IPS DF 6.9 (cell line): ENCODE results near the gene VDAC2.
A peak's percentile ranks its signal among the peaks of the same experiment; 100 is the strongest.

ENCODE experiments used
- DNase-seq: peaks from one replicate; pipeline ENCODE4 v3.0.0-alpha.2; 2013; ENCODE audit warnings: low read depth, low spot score
- H3K27ac ChIP-seq: one replicate; pipeline ENCODE4 v1.5.1; 2013; ENCODE audit warnings: low read length, control low read depth
- H3K27me3 ChIP-seq: 2 replicates; pipeline ENCODE4 v1.6.1; 2013; ENCODE audit warnings: mild to moderate bottlenecking, low read length; ENCODE audit not compliant: control insufficient read depth, insufficient read depth
- H3K36me3 ChIP-seq: 2 replicates; pipeline ENCODE4 v1.6.1; 2013; ENCODE audit warnings: low read length; ENCODE audit not compliant: control insufficient read depth, insufficient read depth
- H3K4me1 ChIP-seq: 2 replicates; pipeline ENCODE4 v1.6.1; 2013; ENCODE audit warnings: low read length; ENCODE audit not compliant: control insufficient read depth, insufficient read depth
- H3K4me3 ChIP-seq: 2 replicates; pipeline ENCODE4 v1.5.1; 2013; ENCODE audit warnings: mild to moderate bottlenecking, low read length
- H3K9me3 ChIP-seq: 2 replicates; pipeline ENCODE4 v1.6.1; 2013; ENCODE audit warnings: low read length, inconsistent platforms; ENCODE audit not compliant: control insufficient read depth, insufficient read depth
- WGBS: extraction: QIAGEN DNeasy Blood & Tissue Kit; methylation state at CpG from one replicate; pipeline ENCODE4 v1.1.7; 2013; ENCODE audit warnings: mixed read lengths, missing lambda C conversion rate; ENCODE audit not compliant: insufficient read length, insufficient coverage; 5-methylcytosine and 5-hydroxymethylcytosine counted together

VDAC2 gene

DNA sequence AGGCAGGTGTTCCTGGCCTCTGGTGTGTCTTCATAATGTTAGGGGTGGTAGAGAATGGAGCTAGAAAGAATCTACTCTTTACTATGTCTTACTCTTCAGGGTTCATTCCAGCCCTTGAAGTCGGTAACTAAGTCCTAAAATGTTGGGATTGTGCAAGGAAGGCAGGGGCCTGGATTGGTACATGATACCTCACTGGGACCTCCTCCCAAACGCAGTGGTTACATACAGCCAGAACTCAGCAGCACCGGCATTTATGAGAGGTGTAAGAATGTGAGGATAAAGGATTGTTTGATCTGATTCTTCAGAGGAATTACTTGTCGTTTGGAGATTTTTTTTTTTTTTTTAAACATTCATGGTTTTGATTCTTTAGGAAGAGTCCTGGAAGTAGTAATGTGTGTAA lies 18.2 kb downstream of the VDAC2 start:
- no peak for DNase-seq
- no peaks in the 10 kb centered on the region for H3K9me3 ChIP-seq
- H3K4me3 ChIP-seq, result no peak overlapping the region
- H3K27ac ChIP-seq, result no peak overlapping the region
- H3K36me3 ChIP-seq, result peaks cover 13% of the 10 kb centered on the region; the same call in 1 of the 2 replicates
- WGBS, result 100% methylated on average over 1 of the region's 4 CpGs
- H3K4me1 ChIP-seq, result peaks cover 10% of the 10 kb centered on the region
- no peaks in the 10 kb centered on the region for H3K27me3 ChIP-seq

DNA sequence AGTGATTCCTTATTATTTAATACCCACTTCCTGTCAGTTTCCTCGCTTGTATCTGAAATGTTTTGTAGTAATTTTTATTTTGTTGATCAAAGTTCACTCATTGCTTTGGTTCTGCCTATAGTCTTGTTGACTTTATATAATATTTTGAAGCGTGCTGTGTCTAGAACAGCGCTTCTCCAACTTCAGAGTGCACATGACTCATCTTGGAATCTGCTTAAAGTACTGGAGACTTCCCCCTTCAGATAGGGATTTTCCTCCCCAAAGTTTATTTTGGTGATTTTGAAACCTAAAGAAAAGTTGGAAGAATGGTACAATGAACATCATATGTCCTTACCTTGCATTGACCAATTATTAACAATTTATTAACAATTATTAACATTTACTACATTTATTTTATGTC lies 19.4 kb downstream of the VDAC2 start:
- no peak overlapping the region for H3K4me3 ChIP-seq
- DNase-seq, result no peak
- no CpG with 5 or more reads among the region's 3 CpGs for WGBS
- H3K27ac ChIP-seq, result no peak overlapping the region
- no peaks in the 10 kb centered on the region for H3K27me3 ChIP-seq
- H3K4me1 ChIP-seq, result peaks cover 7% of the 10 kb centered on the region
- peaks cover 10% of the 10 kb centered on the region; the same call in 1 of the 2 replicates for H3K36me3 ChIP-seq
- H3K9me3 ChIP-seq, result no peaks in the 10 kb centered on the region

GRCh38 chr10:75230600-75231038 lies 20.0 kb downstream of the VDAC2 start:
- Histone ChIP-seq H3K9me3 (no peaks in the 10 kb centered on the region), H3K4me3 (no peak overlapping the region), H3K4me1 (peaks cover 7% of the 10 kb centered on the region), H3K27me3 (no peaks in the 10 kb centered on the region), H3K36me3 (peaks cover 10% of the 10 kb centered on the region; the same call in 1 of the 2 replicates), H3K27ac (no peak overlapping the region)
- no CpG with 5 or more reads among the region's 5 CpGs for WGBS
- DNase-seq, result no peak

GRCh38 chr10:75231672-75232581 lies 21.3 kb downstream of the VDAC2 start:
- peaks cover 10% of the 10 kb centered on the region; the same call in 1 of the 2 replicates for H3K36me3 ChIP-seq

DNA sequence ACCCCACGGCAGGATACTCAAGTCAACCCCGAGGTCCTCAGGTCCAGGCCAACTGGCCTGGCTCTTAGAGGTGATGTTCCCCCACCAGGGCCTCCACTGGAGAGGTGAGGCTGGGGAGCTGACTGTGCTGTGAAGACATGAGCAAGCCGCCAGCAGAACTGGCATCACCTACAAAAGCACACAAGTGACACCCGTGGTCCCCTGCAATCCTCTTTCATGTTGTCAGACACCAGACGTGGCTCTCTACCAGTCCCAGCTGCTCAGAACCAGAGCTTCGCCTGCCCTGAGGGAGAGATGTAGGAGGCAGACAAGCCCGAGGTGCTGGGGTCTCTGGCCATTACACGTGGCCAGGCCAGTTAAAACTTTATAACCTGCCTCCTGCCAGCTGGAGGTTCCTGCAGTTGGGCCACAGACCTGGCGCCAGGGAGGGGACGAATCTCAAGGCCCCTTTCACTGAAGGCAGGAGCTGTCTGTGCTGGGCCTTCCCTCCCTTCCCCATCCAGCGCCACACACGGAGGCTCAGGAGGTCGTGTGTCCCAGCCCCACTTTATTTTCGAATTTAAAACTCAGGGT lies 22.9 kb downstream of the VDAC2 start:
- Histone ChIP-seq H3K4me1 (peaks cover 3% of the 10 kb centered on the region), H3K27ac (no peak overlapping the region), H3K27me3 (no peaks in the 10 kb centered on the region), H3K4me3 (peak overlapping the region; percentile 3; the same call in 1 of the 2 replicates), H3K36me3 (peaks cover 10% of the 10 kb centered on the region; the same call in 1 of the 2 replicates), H3K9me3 (no peaks in the 10 kb centered on the region)
- no CpG with 5 or more reads among the region's 14 CpGs for WGBS
- DNase-seq, result no peak

More at GRCh38 chr10:75231672-75232581, 21.3 kb downstream of the VDAC2 start:
- no peak overlapping the region for H3K4me3 ChIP-seq
- H3K9me3 ChIP-seq, result no peaks in the 10 kb centered on the region
- no peaks in the 10 kb centered on the region for H3K27me3 ChIP-seq
- peaks cover 3% of the 10 kb centered on the region for H3K4me1 ChIP-seq
- WGBS, result 100% methylated on average over 1 of the region's 4 CpGs
- no peak for DNase-seq
- no peak overlapping the region for H3K27ac ChIP-seq

DNA sequence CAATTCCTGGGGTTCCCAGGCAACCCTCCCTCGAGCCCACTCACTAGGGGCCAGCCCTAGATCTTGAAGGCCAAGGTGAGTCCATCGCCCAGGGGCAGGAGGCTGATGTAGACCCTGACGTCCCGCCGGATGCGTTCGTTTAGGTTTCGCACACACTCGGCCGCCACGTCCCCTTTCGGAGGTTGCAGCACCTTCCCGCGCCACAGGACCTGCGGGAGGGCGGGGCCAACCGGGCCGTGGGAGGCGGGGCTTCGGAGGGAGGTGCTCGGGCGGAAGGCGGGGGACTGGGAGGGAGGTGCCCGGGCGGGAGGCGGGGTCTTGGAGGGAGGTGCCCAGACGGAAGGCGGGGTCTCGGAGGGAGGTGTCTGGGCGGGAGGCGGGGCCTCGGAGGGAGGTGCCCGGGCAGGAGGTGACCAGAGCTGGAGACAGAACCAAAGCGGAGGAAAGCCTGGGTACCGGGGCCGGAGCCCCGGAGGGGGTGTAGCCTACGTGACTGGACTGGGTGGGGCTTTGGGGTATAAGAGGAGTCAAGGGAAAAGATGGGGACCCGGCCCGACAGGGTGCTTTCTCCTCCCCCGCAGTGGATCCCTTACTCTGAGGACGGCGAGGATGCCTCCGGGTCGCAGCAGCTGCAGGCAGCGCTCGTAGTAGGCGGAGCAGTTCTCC lies 23.6 kb downstream of the VDAC2 start:
- peak overlapping the region; percentile 63 for H3K4me3 ChIP-seq
- no peak for DNase-seq
- H3K27ac ChIP-seq, result no peak overlapping the region
- WGBS, result no CpG with 5 or more reads among the region's 48 CpGs
- peaks cover 3% of the 10 kb centered on the region for H3K4me1 ChIP-seq
- peaks cover 10% of the 10 kb centered on the region; the same call in 1 of the 2 replicates for H3K36me3 ChIP-seq
- no peaks in the 10 kb centered on the region for H3K9me3 ChIP-seq
- H3K27me3 ChIP-seq, result no peaks in the 10 kb centered on the region

DNA sequence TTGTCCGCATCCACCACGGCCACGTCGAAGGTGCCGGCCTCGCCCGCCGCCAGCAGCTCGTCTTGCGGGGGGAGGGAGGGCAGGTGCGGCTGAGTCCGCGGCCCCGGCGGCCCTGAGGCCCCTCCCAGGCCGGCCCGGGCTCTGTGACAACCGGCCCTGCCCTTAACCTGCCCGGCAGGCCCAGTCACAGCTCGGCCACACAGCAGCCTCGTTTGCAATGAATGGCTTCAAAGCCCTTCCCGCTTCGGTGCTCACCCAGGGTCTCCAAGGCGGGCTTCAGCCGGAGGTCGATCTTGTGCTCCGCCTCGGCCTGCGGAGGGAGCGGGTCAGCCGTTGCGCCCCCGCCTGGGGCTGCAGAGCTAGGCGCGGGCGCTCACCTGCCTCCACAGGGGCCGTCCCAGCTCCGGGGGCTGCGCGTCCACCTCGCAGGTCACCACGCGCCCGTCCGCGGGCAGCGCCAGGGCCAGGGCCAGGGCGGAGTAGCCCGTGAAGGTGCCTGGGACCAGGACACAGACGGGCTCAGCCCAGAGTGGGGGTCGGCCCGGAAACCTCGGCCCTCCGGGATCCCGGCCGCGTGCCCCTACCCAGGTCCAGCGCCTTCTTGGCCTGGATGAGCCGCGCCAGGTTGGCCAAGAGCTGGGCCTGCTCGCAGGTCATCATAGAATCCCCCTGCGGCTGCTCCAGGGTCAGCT lies 24.2 kb downstream of the VDAC2 start:
- no peak for DNase-seq
- WGBS, result no CpG with 5 or more reads among the region's 62 CpGs
- Histone ChIP-seq H3K36me3 (peaks cover 10% of the 10 kb centered on the region; the same call in 1 of the 2 replicates), H3K27ac (no peak overlapping the region), H3K27me3 (no peaks in the 10 kb centered on the region), H3K4me3 (peak overlapping the region; percentile 63), H3K9me3 (no peaks in the 10 kb centered on the region), H3K4me1 (peaks cover 3% of the 10 kb centered on the region)

DNA sequence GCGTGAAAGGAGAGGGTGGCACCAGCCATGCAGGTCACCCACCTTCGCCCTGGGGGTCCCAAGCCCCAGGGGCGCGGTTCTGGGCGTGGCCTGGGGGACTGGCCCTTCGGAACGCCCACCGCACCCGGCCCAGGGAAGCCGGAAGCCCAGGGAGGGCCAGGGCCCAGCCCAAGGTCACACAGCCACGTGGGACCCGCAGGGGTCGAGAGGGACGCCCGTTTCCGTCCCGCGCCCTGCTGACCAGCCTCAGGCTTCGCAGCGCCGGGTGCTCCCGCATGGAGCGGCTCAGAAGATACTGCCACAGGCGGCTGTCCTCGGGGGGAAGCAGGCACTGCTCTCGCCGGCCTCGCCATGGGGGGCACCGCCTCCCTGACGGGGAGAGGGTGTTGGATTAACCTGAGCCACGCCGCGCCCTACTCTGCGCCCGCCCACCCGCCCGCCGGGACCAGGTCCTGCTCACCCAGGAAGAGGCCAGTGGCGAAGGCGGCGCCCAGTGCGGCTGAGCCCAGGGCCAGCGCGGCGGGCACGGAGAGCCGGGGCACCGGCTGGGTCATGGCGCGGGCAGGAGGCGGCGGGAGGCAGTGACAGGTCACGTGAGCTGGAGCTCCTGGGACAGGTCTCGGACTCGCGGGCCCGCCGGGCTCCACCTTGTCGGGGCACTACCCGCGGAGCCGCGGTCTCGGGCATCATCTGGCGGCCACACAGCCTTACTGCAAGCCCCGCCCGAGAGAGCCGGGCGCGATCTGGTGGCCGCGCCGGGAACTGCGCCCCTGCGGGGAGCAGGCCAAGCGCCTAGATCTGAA lies 25.0 kb downstream of the VDAC2 start, which contains the start of gene COMTD1:
Gene COMTD1, minus strand, starts transcription at position 583 of the 803 bp plus-strand sequence. Its CDS starts 29 bp downstream, at position 554.
- Histone ChIP-seq H3K36me3 (peaks cover 10% of the 10 kb centered on the region; the same call in 1 of the 2 replicates), H3K27me3 (no peaks in the 10 kb centered on the region), H3K4me1 (peaks cover 3% of the 10 kb centered on the region), H3K27ac (no peak within 1 kb of the TSS), H3K9me3 (no peaks in the 10 kb centered on the region), H3K4me3 (peak within 1 kb of the TSS; percentile 63; the same call in 1 of the 2 replicates)
- WGBS, result no CpG with 5 or more reads among the region's 76 CpGs
- peak; percentile 85 for DNase-seq

- Histone ChIP-seq H3K9me3 (no peaks in the 10 kb centered on the region), H3K36me3 (peaks cover 10% of the 10 kb centered on the region; the same call in 1 of the 2 replicates), H3K27ac (no peak overlapping the region), H3K4me3 (no peak overlapping the region), H3K4me1 (peaks cover 3% of the 10 kb centered on the region), H3K27me3 (no peaks in the 10 kb centered on the region)
- no peak for DNase-seq
- WGBS, result no CpG with 5 or more reads among the region's 12 CpGs
Observed at GRCh38 chr10:75236178-75236825, 25.7 kb downstream of the VDAC2 start.
